Tibial nerve (tissue), 4 donors: ENCODE results near the gene DMD. TPM values are rescaled to one million over a fixed set of nuclear protein-coding genes. Genes with fewer than 3 reads are reported as not detected.

ENCODE experiments used
- DNase-seq, 2 donors: peaks; one replicate each; pipeline ENCODE4 v3.0.0-alpha.2; 2019; ENCODE audit warnings: low spot score in 2 of 2
- H3K27ac ChIP-seq, 4 donors: fragments of 200-600 bp; sonication (generic) in 3 of 4; one replicate each; pipeline ENCODE4 v1.5.1; 2017 to 2019; ENCODE audit warnings: mild to moderate bottlenecking in 1 of 4
- H3K27me3 ChIP-seq, 2 donors: fragments of 200-600 bp; sonication (generic) in 1 of 2; one replicate each; pipeline versions ENCODE4 v1.5.1 to v1.6.0; 2017 to 2019
- H3K36me3 ChIP-seq, 3 donors: fragments of 200-600 bp; sonication (generic); one replicate each; pipeline ENCODE4 v1.5.1; 2018 to 2019
- H3K4me1 ChIP-seq, 4 donors: fragments of 200-600 bp; sonication (generic) in 3 of 4; one replicate each; pipeline ENCODE4 v1.5.1; 2017 to 2019
- H3K4me3 ChIP-seq, 4 donors: fragments of 200-600 bp; sonication (generic) in 3 of 4; one replicate each; pipeline ENCODE4 v1.5.1; 2017 to 2019; ENCODE audit warnings: mild to moderate bottlenecking in 1 of 4, moderate library complexity in 1 of 4
- H3K9me3 ChIP-seq, 4 donors: fragments of 200-600 bp; sonication (generic) in 3 of 4; one replicate each; pipeline ENCODE4 v1.5.1; 2017 to 2019
- EP300 ChIP-seq, 2 donors: sonication (generic); formaldehyde crosslinking; IDR thresholded peaks; one replicate each; pipeline ENCODE4 v1.6.1; 2017; ENCODE audit warnings: antibody characterized with exemption in 2 of 2, mild to moderate bottlenecking in 1 of 2
- POLR2A ChIP-seq, 2 donors: fragments of 450-650 bp; IDR thresholded peaks; one replicate each; pipeline ENCODE4 v1.6.1; 2017; ENCODE audit warnings: antibody characterized with exemption in 2 of 2, mild to moderate bottlenecking in 2 of 2, moderate library complexity in 2 of 2
- WGBS, 2 donors: methylation state at CpG; one replicate each; pipeline ENCODE4 v1.1.5; 2018; 5-methylcytosine and 5-hydroxymethylcytosine counted together
- total RNA-seq, 4 donors: library from RNA; depleted of rRNA; stranded (reverse); fragments of >200 nt; gene quantifications; one replicate each; pipeline ENCODE4 v1.1.0, GENCODE V29; 2016
- TF ChIP-seq, protein P1 (sequence below), 5 experiments: fragments of 200-600 bp in 3 of 5; fragments of 450-650 bp in 2 of 5; sonication (generic) in 3 of 5; IDR thresholded peaks; one replicate each; pipeline ENCODE4 v1.5.1; 2016 to 2019; ENCODE audit warnings: antibody characterized with exemption in 5 of 5, mild to moderate bottlenecking in 3 of 5, moderate library complexity in 2 of 5

DMD gene
- total RNA-seq, 4 donors from 2014 or later = 156 to 345 (median 245) TPM

DNA sequence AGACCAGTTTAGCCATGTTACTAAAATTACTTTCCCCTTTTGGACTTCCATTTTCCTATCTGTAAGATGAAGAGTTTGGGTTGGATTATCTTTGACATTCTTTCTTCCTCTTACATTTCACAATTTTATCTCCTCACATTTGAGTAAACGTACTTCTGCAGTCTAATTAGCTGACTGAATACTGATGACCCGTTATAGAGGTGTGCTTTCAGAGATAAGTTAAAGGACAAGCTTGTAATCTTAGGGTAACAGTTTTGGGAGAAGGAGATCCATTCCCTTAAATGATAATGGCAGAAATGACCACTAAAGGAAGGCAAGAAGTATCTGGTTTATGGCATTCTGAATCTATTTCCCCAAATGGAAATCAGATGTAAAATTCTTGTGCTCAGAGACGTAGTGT, 1916.9 kb downstream of the DMD start:
- Histone ChIP-seq H3K9me3 (no peaks in the 10 kb centered on the region), H3K36me3 (no peaks in the 10 kb centered on the region), H3K4me1 (no peaks in the 10 kb centered on the region), H3K27ac (no peak overlapping the region), H3K27me3 (no peaks in the 10 kb centered on the region), H3K4me3 (no peak overlapping the region)
- WGBS, 2 donors = 87 to 90% methylated on average over 3 of the region's 3 CpGs
- DNase-seq = no peak
- TF ChIP-seq EP300 (IDR thresholded peaks at IDR 0.05) = no peak
- TF ChIP-seq, protein P1, sequence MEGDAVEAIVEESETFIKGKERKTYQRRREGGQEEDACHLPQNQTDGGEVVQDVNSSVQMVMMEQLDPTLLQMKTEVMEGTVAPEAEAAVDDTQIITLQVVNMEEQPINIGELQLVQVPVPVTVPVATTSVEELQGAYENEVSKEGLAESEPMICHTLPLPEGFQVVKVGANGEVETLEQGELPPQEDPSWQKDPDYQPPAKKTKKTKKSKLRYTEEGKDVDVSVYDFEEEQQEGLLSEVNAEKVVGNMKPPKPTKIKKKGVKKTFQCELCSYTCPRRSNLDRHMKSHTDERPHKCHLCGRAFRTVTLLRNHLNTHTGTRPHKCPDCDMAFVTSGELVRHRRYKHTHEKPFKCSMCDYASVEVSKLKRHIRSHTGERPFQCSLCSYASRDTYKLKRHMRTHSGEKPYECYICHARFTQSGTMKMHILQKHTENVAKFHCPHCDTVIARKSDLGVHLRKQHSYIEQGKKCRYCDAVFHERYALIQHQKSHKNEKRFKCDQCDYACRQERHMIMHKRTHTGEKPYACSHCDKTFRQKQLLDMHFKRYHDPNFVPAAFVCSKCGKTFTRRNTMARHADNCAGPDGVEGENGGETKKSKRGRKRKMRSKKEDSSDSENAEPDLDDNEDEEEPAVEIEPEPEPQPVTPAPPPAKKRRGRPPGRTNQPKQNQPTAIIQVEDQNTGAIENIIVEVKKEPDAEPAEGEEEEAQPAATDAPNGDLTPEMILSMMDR (IDR thresholded peaks at IDR 0.05) = no peak
- TF ChIP-seq POLR2A (IDR thresholded peaks at IDR 0.05) = no peak

GRCh38 chrX:31293409-31293808, 1917.9 kb downstream of the DMD start:
- 80 to 85% methylated on average over 6 of the region's 6 CpGs for WGBS, 2 donors
- no peak for DNase-seq
- H3K4me3 ChIP-seq = no peak overlapping the region
- no peaks in the 10 kb centered on the region for H3K36me3 ChIP-seq
- no peak overlapping the region for H3K27ac ChIP-seq
- H3K27me3 ChIP-seq = no peaks in the 10 kb centered on the region
- no peaks in the 10 kb centered on the region for H3K9me3 ChIP-seq
- no peaks in the 10 kb centered on the region for H3K4me1 ChIP-seq
- TF ChIP-seq POLR2A (IDR thresholded peaks at IDR 0.05) = no peak
- TF ChIP-seq EP300 (IDR thresholded peaks at IDR 0.05) = no peak

DNA sequence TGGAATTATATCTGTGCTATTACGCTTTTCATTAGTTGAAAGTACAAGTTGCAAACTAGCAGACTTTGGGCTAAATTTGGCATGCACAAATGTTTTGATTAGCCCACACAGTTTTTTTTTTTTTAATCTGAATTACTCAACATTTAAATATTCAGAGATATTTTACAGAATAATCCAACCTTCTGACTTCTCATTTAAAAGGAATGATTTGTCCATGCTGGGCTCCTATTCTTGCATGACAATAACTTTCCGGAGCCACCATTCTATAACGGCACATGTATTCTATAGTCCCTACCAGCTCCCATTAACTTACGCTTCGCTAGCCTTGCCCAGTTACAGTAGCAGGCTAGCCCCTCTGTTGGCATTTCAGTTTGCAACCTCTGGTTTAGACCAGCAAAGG, 1920.2 kb downstream of the DMD start:
- Histone ChIP-seq H3K9me3 (no peaks in the 10 kb centered on the region), H3K4me3 (no peak overlapping the region)
- WGBS, 2 donors = 88 to 90% methylated on average over 5 of the region's 5 CpGs

DNA sequence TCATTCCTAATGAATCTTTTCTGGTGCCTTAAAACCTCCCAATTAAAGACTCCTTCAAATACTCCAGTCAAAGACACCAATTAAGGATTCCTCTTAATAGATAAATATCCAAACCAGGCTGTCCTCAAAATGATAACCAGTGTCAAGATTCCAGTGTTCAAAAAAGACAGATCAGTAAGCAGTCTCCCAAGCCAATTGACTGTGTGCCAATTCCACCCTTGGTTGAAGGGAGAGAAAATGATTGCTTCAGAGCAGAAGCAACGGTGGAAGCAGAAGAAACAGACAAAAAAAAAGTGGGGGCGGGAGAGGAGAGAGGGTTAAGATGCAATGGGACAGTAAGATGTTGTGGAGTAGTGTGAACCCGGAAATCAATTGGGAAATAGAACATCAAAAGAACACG, 1923.5 kb downstream of the DMD start:
- no peak for DNase-seq
- H3K27ac ChIP-seq = no peak overlapping the region
- no peaks in the 10 kb centered on the region for H3K9me3 ChIP-seq
- TF ChIP-seq EP300 (IDR thresholded peaks at IDR 0.05) (no peak), POLR2A (IDR thresholded peaks at IDR 0.05) (no peak)
- TF ChIP-seq, protein P1 (IDR thresholded peaks at IDR 0.05) = no peak
- H3K36me3 ChIP-seq = no peaks in the 10 kb centered on the region
- H3K4me3 ChIP-seq = no peak overlapping the region
- no peaks in the 10 kb centered on the region for H3K27me3 ChIP-seq
- WGBS, 2 donors = 59 to 65% methylated on average over 4 of the region's 4 CpGs
- H3K4me1 ChIP-seq = no peaks in the 10 kb centered on the region

More for the DNA sequence above, 1920.2 kb downstream of the DMD start:
- Histone ChIP-seq H3K36me3 (no peaks in the 10 kb centered on the region), H3K27ac (no peak overlapping the region), H3K4me1 (no peaks in the 10 kb centered on the region), H3K27me3 (no peaks in the 10 kb centered on the region)
- DNase-seq = no peak
- TF ChIP-seq, protein P1 (IDR thresholded peaks at IDR 0.05) = no peak
- no peak for TF ChIP-seq EP300 (IDR thresholded peaks at IDR 0.05)
- TF ChIP-seq POLR2A (IDR thresholded peaks at IDR 0.05) = no peak

- WGBS, 2 donors = 39 to 61% methylated on average over 4 of the region's 4 CpGs
- no peak for TF ChIP-seq EP300 (IDR thresholded peaks at IDR 0.05)
- no peak for TF ChIP-seq POLR2A (IDR thresholded peaks at IDR 0.05)
- TF ChIP-seq, protein P1 (IDR thresholded peaks at IDR 0.05) = no peak
- H3K36me3 ChIP-seq = no peaks in the 10 kb centered on the region
Observed at GRCh38 chrX:31280580-31280979, 1930.8 kb downstream of the DMD start.

DNA sequence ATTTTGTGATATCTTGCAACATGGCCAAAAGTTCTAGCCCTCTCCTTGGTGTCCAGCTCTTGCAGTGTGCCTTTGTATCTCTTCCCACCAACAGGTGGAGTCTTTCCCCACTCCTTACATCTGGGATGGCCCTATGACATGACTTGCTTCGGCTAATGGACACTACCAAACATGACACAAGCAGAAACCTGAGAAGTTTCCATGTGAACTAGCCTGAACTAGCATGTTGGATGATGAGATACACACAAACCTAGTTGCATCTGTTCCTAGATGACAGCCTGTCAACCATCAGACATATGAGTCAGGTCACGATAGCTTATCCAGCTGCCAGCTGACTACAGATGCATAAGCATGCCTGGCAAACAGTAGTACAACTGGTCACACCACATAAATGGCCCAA, 1932.0 kb downstream of the DMD start:
- TF ChIP-seq POLR2A (IDR thresholded peaks at IDR 0.05) = no peak
- H3K27ac ChIP-seq = no peak overlapping the region
- no peaks in the 10 kb centered on the region for H3K9me3 ChIP-seq
- no peaks in the 10 kb centered on the region for H3K4me1 ChIP-seq
- WGBS, 2 donors = 74 to 78% methylated on average over 2 of the region's 2 CpGs
- H3K4me3 ChIP-seq = no peak overlapping the region
- no peaks in the 10 kb centered on the region for H3K36me3 ChIP-seq
- DNase-seq = no peak
- H3K27me3 ChIP-seq = no peaks in the 10 kb centered on the region

More at GRCh38 chrX:31280580-31280979, 1930.8 kb downstream of the DMD start:
- Histone ChIP-seq H3K27me3 (no peaks in the 10 kb centered on the region), H3K4me3 (no peak overlapping the region), H3K27ac (no peak overlapping the region), H3K4me1 (no peaks in the 10 kb centered on the region), H3K9me3 (no peaks in the 10 kb centered on the region)
- DNase-seq = no peak
